Kidney capillary endothelial cell (primary cell): Measurements from ENCODE around the gene LENEP.
A peak's percentile ranks its signal among the peaks of the same experiment; 100 is the strongest.

Experiments
- DNase-seq: peaks from one replicate; pipeline ENCODE4 v3.0.0-alpha.2; 2018; ENCODE audit warnings: low spot score

LENEP gene

DNA sequence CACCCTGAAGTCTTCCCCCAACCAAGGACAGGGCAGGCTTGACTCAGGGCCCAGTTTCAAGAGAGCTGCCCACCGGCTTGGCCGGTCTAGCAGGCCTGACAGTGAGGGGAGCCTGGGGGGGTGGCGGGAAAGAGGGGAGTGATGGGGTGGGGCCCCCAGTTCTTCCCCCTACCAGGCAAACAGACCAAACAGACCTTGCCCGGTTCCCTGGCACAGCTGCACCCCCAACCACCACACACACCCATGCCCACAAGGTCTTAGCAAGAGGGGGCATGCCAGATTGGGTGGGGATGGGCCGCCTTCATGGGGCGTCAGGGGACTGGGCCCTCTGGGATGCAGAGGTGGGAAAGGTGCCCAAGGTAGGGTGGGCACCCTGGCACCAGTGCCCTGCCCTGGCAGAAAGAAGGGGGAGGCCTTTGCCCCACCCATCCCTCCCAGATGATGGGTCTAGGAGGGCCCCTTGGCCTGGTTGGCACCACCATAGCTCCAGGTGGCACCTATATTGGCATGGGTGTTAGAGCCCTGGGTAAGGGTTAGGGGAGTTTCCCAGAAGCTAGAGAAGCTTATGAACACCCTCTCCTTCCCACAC is 18.1 kb downstream of the LENEP start:
- DNase-seq, result no peak

DNA sequence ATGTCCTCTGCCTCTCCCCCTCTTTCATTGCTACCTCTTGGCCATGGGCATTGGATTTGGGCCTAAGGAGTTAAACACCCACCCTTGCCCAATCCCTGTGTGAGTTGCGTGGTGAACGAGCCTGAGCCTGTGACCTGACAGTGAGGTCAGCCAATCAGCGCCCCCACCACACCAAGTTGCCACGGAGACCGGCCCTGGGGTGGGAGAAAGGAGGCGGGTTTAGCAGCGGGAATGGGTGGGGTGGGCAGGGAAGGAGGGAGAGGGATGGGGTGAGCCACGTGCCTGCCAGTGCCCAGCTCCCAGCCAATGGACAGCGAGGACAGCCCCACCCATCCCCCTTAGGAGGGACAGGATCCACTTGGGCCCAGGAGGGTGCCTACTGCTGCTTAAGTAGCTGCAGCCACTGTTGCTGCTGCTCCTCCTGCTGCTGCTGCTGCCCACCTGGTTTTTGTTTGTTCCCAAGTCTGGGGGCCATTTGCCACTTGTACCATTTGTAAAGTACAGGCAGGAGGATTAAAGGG is 18.7 kb downstream of the LENEP start:
- DNase-seq, result no peak

DNA sequence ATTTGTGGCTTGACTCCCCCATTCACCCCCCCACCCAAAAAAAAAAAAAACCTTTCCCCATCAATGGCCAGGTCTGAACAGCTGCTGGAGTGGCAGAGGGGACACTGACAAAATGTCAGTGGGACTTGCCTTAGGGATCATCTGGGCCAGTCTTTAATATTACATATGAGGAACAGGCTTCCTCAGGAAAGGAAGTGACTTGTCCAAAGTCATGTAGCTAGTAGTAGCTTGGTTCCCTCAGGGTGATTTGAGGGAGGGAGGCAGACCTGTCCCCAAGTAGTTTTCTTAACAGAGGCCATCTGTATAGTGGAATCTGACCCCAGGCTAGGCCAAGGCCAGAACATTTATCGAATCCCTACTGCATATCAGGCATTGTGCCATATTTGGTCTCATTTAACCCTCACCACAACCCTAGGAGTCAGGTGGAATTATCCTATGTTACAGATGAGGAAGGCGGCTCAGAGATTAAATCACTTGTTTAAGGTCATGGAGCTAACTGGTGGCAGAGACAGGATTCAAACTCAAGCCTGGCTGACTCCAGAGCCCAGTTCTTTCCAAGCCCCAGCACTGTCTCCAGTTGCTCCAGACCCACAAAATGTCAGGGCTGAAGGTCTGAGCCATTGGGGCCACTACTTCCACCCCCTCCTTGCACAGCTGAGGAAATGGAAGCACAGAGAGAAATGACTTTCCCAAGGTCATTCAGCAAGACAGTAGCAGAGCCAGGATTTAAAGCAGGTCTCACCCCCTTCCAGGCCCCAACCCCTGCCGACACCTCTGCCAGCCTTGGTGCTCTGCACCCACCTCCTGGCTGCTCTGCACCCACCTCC is 19.6 kb downstream of the LENEP start:
- DNase-seq, result no peak

DNA sequence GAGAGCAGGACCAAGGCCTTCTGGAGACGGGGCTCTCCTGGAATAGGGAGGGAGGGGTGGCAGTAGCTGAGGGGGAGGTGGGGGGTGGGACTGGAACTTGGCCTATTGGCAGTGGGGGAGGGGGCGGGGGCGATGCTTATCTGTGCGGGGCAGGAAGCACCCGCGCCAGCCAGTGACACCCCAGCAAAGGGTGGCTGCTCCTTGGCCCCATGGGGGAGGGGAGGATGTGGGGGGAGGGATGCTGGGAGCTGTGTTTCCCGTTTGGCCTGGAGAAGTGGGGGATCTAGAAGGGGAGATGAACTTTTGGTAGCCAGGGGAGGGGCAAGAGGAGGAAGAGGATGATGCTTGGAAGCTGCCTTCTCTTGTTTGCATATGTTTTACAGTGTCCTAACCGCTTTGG is 20.2 kb downstream of the LENEP start:
- DNase-seq, result no peak

DNA sequence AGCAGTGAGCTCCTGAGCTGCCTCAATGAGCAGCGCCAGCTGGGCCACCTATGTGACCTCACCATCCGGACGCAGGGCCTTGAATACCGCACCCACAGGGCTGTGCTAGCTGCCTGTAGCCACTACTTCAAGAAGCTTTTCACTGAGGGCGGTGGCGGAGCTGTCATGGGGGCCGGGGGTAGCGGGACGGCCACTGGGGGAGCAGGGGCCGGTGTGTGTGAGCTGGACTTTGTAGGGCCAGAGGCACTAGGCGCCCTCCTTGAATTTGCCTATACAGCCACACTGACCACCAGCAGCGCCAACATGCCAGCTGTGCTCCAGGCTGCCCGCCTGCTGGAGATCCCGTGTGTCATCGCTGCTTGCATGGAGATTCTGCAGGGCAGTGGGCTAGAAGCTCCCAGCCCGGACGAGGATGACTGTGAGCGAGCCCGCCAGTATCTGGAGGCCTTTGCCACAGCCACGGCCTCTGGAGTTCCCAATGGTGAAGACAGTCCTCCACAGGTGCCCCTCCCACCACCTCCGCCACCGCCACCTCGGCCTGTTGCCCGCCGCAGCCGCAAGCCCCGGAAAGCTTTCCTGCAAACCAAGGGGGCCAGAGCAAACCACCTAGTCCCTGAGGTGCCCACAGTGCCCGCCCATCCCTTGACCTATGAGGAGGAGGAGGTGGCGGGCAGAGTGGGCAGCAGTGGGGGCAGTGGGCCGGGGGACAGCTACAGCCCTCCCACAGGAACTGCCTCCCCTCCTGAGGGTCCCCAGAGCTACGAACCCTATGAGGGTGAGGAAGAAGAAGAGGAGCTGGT is 21.5 kb downstream of the LENEP start:
- no peak for DNase-seq

GRCh38 chr1:155015527-155016230 is 22.3 kb downstream of the LENEP start:
- no peak for DNase-seq

- DNase-seq, result no peak
Measured at GRCh38 chr1:155016231-155016831, 22.9 kb downstream of the LENEP start.

- DNase-seq, result peak; percentile 77
Measured at GRCh38 chr1:155017041-155017945, 23.9 kb downstream of the LENEP start.

GRCh38 chr1:155017946-155018316 is 24.5 kb downstream of the LENEP start:
- DNase-seq, result no peak

DNA sequence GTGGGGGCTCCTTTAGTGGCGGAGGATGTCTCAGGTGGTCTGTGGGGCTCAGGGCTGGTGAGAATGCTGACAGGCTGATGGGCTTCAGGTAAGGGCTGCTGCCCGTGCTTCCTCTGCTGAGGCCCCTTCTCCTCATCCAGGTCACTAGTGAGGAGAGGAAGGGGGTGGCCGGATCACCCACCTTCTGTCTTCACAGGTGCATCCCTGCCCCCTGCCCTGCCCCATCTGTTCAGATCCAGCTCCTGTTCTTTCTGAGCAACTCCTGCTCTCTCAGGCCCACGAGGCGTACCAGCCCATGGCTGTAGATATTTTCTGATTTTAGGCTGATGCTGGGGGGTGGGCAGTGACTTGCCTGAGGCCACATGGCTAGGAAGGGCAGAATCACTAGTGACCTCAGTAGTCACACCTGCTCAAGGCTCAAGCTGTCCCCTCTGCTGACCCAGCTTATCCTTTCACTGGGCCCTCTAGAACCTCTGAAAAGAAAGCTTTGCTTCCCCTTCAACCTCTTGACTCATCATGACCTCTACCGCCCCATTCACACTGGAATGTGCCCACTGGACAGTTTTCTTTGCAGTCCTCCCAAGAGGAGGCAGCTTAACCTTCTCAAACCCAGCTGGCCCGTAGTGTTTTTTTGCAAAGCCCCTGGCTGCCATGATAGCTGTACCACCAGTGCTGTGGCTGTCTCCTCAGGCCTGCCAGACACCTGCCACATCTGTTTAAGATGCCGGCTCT is 25.4 kb downstream of the LENEP start:
- DNase-seq, result no peak

DNA sequence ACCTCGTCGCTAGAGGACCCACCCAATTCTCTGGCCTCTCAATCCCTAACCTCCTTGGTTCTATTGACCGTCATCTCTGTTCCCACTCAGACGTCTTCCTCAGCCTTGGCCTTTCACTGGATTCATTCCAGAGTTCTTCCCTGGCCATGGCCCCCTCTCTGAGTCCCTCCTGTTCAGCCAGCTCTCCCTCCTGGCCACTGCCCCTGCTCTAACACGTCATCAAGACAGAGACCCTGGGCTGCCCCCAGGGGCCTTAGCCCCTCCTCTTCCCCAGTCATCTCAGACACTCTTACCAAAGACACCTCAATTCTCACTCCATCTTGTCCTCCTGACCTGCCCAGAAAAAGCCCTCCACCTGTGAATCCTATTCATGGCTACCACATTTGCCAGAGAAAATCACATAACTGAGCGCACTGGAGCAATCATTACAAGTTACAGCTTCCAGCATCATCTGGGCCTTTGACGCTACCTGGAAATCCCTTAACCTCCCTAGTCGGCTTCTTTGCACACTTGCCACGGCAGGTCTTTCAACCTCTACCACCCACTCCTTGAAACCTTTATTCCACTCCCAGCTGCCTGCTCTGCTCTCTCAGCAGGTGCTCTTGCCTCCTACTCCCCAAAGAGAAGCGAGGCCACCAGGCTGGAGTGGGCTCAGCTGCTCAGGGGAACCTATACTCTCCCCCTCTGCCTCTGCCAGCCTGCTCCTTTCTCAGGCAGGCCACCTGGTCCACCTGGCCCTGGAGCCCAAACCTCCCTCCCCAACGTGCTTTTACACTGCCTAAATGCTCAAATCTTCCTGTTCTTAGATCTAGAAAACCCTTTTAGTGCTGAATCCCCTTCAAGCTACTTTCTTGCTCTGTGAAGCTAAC is 26.2 kb downstream of the LENEP start:
- no peak for DNase-seq

DNA sequence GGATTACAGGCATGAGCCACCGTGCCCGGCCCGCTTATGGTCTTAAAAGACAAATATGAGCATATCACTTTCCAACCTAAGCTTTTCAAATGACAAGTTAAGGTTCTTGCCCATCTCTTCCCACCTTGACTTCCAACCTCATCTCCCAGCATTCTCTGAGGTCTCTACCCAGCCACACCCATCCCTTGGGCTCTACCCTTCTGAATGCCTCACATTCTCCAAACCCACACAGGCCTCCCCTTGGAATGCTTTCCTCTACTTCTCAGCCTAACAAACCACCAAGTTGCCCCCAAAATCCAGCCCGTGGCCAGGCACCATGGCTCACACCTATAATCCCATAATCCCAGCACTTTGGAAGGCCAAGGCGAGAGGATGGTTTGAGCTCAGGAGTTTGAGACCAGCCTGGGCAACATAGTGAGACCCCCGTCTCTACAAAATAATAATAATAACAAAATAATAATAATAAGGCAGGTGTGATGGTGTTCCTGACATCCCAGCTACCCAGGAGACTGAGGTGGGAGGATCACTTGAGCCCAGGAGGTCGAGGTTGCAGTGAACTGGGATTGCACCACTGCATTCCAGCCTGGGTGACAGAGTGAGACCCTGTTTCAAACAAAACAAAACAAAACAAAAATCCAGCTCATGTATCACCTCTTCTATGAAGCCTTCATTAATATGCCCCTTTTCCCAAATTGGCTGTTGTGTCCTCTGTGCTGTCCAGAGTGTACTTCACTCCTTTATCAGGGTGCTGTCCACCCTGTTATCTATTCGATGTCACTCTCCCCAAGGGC is 28.9 kb downstream of the LENEP start:
- DNase-seq, result no peak

GRCh38 chr1:155022927-155023236 is 29.5 kb downstream of the LENEP start:
- DNase-seq, result no peak

DNA sequence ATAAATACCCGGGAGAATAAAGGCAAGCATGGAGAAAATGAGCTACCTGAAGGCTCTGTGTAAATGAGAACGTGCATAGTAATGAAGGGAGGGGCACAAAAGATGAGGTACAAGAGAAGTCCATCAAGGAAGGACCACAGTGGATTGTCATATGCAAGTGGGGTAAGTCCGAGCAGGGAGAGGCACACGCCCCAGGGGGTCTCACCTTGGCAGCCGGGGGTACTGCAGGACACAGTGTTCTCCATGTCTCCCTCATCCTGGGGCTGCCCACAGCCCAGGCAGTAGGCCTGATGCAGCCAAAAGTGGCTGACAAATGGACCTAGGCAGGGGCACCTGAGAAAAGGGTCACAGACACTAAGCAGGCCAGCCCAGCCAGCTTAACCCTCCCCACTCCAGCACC is 30.2 kb downstream of the LENEP start:
- DNase-seq, result no peak

DNA sequence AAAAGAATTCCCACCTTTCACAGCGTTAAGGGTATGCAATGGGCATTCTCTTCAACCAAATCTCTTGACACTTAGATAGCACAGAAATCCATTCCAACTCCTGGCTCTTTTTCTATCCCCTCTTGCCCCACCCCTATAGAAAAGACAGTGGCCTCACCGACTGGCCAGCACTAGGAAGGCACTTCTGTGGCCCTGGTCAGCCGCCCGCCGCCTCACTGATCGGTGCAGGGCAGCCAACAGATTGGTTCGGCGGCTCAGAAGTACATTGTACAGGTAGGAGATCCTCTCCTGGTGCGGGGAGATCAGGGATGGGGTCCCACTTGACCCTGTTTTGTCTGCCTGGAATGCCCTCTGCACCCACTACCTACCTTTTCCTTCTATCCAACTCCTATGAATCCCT is 30.9 kb downstream of the LENEP start:
- no peak for DNase-seq

- DNase-seq, result no peak
Measured at GRCh38 chr1:155026154-155026553, 32.8 kb downstream of the LENEP start.

GRCh38 chr1:155026588-155026987 is 33.2 kb downstream of the LENEP start:
- DNase-seq, result no peak

DNA sequence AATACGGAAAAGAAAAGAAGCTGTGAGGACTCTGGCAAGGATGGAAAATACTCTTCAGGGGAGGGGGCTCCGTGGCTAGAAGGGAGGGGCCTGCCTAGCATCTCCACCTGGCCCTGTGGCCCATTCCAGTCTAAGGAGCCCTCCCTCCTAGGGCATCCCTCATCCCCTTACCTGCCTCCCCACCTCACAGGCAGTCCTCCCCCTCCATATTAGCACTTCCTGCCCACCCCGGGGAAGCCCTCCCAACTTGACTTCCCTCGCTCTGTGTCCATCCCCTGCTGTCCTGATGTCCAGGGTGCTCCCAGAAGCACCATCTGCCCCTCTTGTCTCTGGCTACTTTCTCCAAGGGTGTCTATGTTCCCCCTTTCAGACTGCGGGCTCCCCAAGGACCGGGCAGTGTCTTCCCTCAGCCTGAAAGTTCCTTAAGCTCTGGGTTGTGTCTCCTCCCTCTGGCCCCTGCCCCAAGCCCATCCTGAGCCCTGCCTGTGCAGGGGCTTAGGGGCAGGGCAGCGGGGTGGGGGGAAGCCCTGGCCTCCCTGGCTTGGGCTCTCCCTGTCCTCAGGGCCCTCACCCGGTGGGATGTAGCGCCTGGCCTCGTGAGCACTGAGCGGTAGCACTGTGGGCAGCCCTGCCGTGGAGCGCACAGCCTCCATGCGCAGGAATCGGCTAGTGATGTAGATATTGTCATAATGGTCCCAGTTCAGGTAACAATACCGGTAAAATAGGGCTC is 36.3 kb downstream of the LENEP start:
- no peak for DNase-seq
